ENCODE measurements around the gene LINC01488. TPM values are rescaled to one million over a fixed set of nuclear protein-coding genes. Genes with fewer than 3 reads are reported as not detected.

LINC01488 gene
- total RNA-seq, 3 donors from 2014 or later = not detected

GRCh38 chr11:69534166-69534530, 52.7 kb downstream of the LINC01488 start:
- TF ChIP-seq POLR2A (IDR thresholded peaks at IDR 0.05) = no peak
- TF ChIP-seq POLR2AphosphoS5 (IDR thresholded peaks at IDR 0.05) = no peak
- TF ChIP-seq CTCF (IDR thresholded peaks at IDR 0.05) = no peak
- H3K27me3 ChIP-seq = no peaks in the 10 kb centered on the region
- intact Hi-C loops (cut with DNase I; ENCODE audit: low total_unique reads) = no loop called here
- no peak for DNase-seq (ENCODE audit: low spot score in 2 of 2)
- no peak overlapping the region for H3K27ac ChIP-seq
- H3K4me1 ChIP-seq = peaks cover 0 to 4% of the 10 kb centered on the region in 2 donors
- no peaks in the 10 kb centered on the region for H3K36me3 ChIP-seq
- no peak overlapping the region for H3K4me3 ChIP-seq
- no peaks in the 10 kb centered on the region for H3K9me3 ChIP-seq

GRCh38 chr11:69535908-69536307, 54.4 kb downstream of the LINC01488 start:
- intact Hi-C loops (cut with DNase I; ENCODE audit: low total_unique reads) = no loop called here
- H3K9me3 ChIP-seq = no peaks in the 10 kb centered on the region
- no peak for DNase-seq (ENCODE audit: low spot score in 2 of 2)
- no peak for TF ChIP-seq CTCF (IDR thresholded peaks at IDR 0.05)
- TF ChIP-seq POLR2AphosphoS5 (IDR thresholded peaks at IDR 0.05) = no peak
- TF ChIP-seq POLR2A (IDR thresholded peaks at IDR 0.05) = no peak
- H3K36me3 ChIP-seq = no peaks in the 10 kb centered on the region
- H3K4me1 ChIP-seq = peaks cover 0 to 12% of the 10 kb centered on the region in 2 donors
- no peaks in the 10 kb centered on the region for H3K27me3 ChIP-seq
- H3K4me3 ChIP-seq = no peak overlapping the region
- H3K27ac ChIP-seq = no peak overlapping the region

- Histone ChIP-seq H3K4me1 (peaks cover 0 to 12% of the 10 kb centered on the region in 2 donors), H3K36me3 (no peaks in the 10 kb centered on the region), H3K27ac (no peak overlapping the region), H3K27me3 (no peaks in the 10 kb centered on the region), H3K4me3 (no peak overlapping the region), H3K9me3 (no peaks in the 10 kb centered on the region)
- no peak for DNase-seq (ENCODE audit: low spot score in 2 of 2)
- intact Hi-C loops (cut with DNase I; ENCODE audit: low total_unique reads) = no loop called here
- TF ChIP-seq POLR2A (IDR thresholded peaks at IDR 0.05) (no peak), POLR2AphosphoS5 (IDR thresholded peaks at IDR 0.05) (no peak), CTCF (IDR thresholded peaks at IDR 0.05) (no peak)
Measured at GRCh38 chr11:69536406-69536805, 54.9 kb downstream of the LINC01488 start.

GRCh38 chr11:69537126-69537525, 55.7 kb downstream of the LINC01488 start:
- no peak overlapping the region for H3K27ac ChIP-seq
- intact Hi-C loops (cut with DNase I; ENCODE audit: low total_unique reads) = no loop called here
- TF ChIP-seq CTCF (IDR thresholded peaks at IDR 0.05) (no peak), POLR2A (IDR thresholded peaks at IDR 0.05) (no peak), POLR2AphosphoS5 (IDR thresholded peaks at IDR 0.05) (no peak)
- no peaks in the 10 kb centered on the region for H3K9me3 ChIP-seq
- no peak for DNase-seq (ENCODE audit: low spot score in 2 of 2)
- no peaks in the 10 kb centered on the region for H3K36me3 ChIP-seq
- H3K27me3 ChIP-seq = no peaks in the 10 kb centered on the region
- peaks cover 0 to 12% of the 10 kb centered on the region in 2 donors for H3K4me1 ChIP-seq
- H3K4me3 ChIP-seq = no peak overlapping the region

- no peaks in the 10 kb centered on the region for H3K9me3 ChIP-seq
- no peak overlapping the region for H3K27ac ChIP-seq
- TF ChIP-seq POLR2AphosphoS5 (IDR thresholded peaks at IDR 0.05) = no peak
- TF ChIP-seq POLR2A (IDR thresholded peaks at IDR 0.05) = no peak
- no peak for TF ChIP-seq CTCF (IDR thresholded peaks at IDR 0.05)
- peaks cover 0 to 12% of the 10 kb centered on the region in 2 donors for H3K4me1 ChIP-seq
- no peak overlapping the region for H3K4me3 ChIP-seq
- no peaks in the 10 kb centered on the region for H3K27me3 ChIP-seq
- no peaks in the 10 kb centered on the region for H3K36me3 ChIP-seq
- DNase-seq (ENCODE audit: low spot score in 2 of 2) = no peak
- intact Hi-C loops (cut with DNase I; ENCODE audit: low total_unique reads) = no loop called here
Measured at GRCh38 chr11:69537855-69538640, 56.6 kb downstream of the LINC01488 start.

Data from breast epithelium (tissue), 4 donors.